CD4-positive, alpha-beta memory T cell (primary cell): ENCODE data around the gene MRPS35. TPM values are rescaled to one million over a fixed set of nuclear protein-coding genes. Genes with fewer than 3 reads are reported as not detected.
A peak's percentile ranks its signal among the peaks of the same experiment; 100 is the strongest.

Experiments used
- CTCF ChIA-PET: fragments of 350-600 bp; sonication (Branson Sonifier 250); formaldehyde crosslinking; loops from one replicate; lab custom pipeline; 2021; ENCODE audit warnings: inconsistent platforms; ENCODE audit not compliant: partially characterized antibody; lab: Charles Lee
- POLR2A ChIA-PET: fragments of 350-600 bp; sonication (Branson Sonifier 250); formaldehyde crosslinking; loops from one replicate; lab custom pipeline; 2021; ENCODE audit not compliant: partially characterized antibody; lab: Charles Lee
- DNase-seq, 5 donors: peaks; one replicate each; pipeline versions ENCODE4 v3.0.0 to v3.0.0-alpha.2; 2020 to 2022; ENCODE audit warnings: mixed read lengths in 1 of 5
- H3K27ac ChIP-seq: one replicate; pipeline ENCODE4 v1.7.0; 2013; ENCODE audit warnings: low read depth, low read length
- H3K27me3 ChIP-seq: 2 replicates; pipeline ENCODE4 v1.7.0; 2013; ENCODE audit warnings: mild to moderate bottlenecking, low read length, moderate library complexity; ENCODE audit not compliant: insufficient read depth
- H3K36me3 ChIP-seq: 2 replicates; pipeline ENCODE4 v1.7.0; 2013; ENCODE audit warnings: mild to moderate bottlenecking, low read length, moderate library complexity; ENCODE audit not compliant: insufficient read depth
- H3K4me1 ChIP-seq: 2 replicates; pipeline ENCODE4 v1.7.0; 2013; ENCODE audit warnings: mild to moderate bottlenecking, low read length, moderate library complexity; ENCODE audit not compliant: insufficient read depth
- H3K4me3 ChIP-seq, 2 donors: one replicate each; pipeline ENCODE4 v1.7.0; 2013; ENCODE audit warnings: low read length in 2 of 2, mild to moderate bottlenecking in 1 of 2
- H3K9me3 ChIP-seq, 2 donors: one replicate each; pipeline ENCODE4 v1.7.0; 2013; ENCODE audit warnings: low read length in 2 of 2, control low read depth in 1 of 2; ENCODE audit not compliant: control insufficient read depth in 1 of 2
- H3K27ac Mint-ChIP-seq, 7 donors: one replicate each; pipeline ENCODE4 v1.8.0; 2020 to 2021; ENCODE audit warnings: mixed read lengths in 7 of 7, mild to moderate bottlenecking in 6 of 7, inconsistent platforms in 3 of 7, moderate library complexity in 3 of 7
- H3K27me3 Mint-ChIP-seq, 2 donors: one replicate each; pipeline ENCODE4 v1.8.0; 2020 to 2021; ENCODE audit warnings: mixed read lengths in 2 of 2
- H3K36me3 Mint-ChIP-seq, 2 donors: one replicate each; pipeline ENCODE4 v1.8.0; 2020 to 2021; ENCODE audit warnings: mixed read lengths in 2 of 2, inconsistent platforms in 1 of 2, mild to moderate bottlenecking in 1 of 2
- H3K4me1 Mint-ChIP-seq, 4 donors: one replicate each; pipeline ENCODE4 v1.8.0; 2020 to 2021; ENCODE audit warnings: mixed read lengths in 4 of 4, mild to moderate bottlenecking in 1 of 4
- H3K4me3 Mint-ChIP-seq, 8 donors: one replicate each; pipeline ENCODE4 v1.8.0; 2020 to 2021; ENCODE audit warnings: mixed read lengths in 8 of 8, mild to moderate bottlenecking in 7 of 8, moderate library complexity in 6 of 8, inconsistent platforms in 3 of 8
- H3K9me3 Mint-ChIP-seq, 8 donors: one replicate each; pipeline ENCODE4 v1.8.0; 2020 to 2021; ENCODE audit warnings: mixed read lengths in 8 of 8, mild to moderate bottlenecking in 5 of 8, inconsistent platforms in 3 of 8, moderate library complexity in 1 of 8
- intact Hi-C: fragments of 100-400 bp; cut with micrococcal nuclease; formaldehyde crosslinking; loops from one replicate; pipeline ENCODE4 v1.15.1; 2023
- polyA plus RNA-seq, 2 donors: library from polyadenylated mRNA; unstranded; fragments of 300-500 nt; fragmentation: Illumina TruSeq; gene quantifications; one replicate each; pipeline ENCODE4 v1.2.3, GENCODE V29; 2021
- total RNA-seq, 2 experiments: library from RNA; stranded (reverse); gene quantifications; one replicate each; pipeline ENCODE4 v1.2.3, GENCODE V29; 2021

MRPS35 gene
- total and polyA plus RNA-seq, 4 experiments from 2014 or later: 20.3 to 69.8 (median 41.2) TPM

GRCh38 chr12:27771481-27772327 lies 61.1 kb downstream of the MRPS35 start:
- peak overlapping the region in 1 of 7 donors; percentile 9 for H3K27ac Mint-ChIP-seq
- DNase-seq: no peak
- no peaks in the 10 kb centered on the region for H3K9me3 Mint-ChIP-seq
- intact Hi-C loops: no loop called here
- peaks cover 0 to 2% (median 0%) of the 10 kb centered on the region in 4 donors for H3K4me1 Mint-ChIP-seq
- ChIA-PET CTCF (no interaction called here), POLR2A (no interaction called here)
- H3K27ac ChIP-seq: no peak overlapping the region
- H3K27me3 Mint-ChIP-seq: no peaks in the 10 kb centered on the region
- no peaks in the 10 kb centered on the region for H3K36me3 Mint-ChIP-seq
- no peaks in the 10 kb centered on the region for H3K4me1 ChIP-seq
- no peak overlapping the region for H3K4me3 ChIP-seq
- H3K36me3 ChIP-seq: no peaks in the 10 kb centered on the region
- no peak overlapping the region for H3K4me3 Mint-ChIP-seq
- H3K27me3 ChIP-seq: no peaks in the 10 kb centered on the region
- no peaks in the 10 kb centered on the region for H3K9me3 ChIP-seq

GRCh38 chr12:27772328-27773049 lies 61.9 kb downstream of the MRPS35 start:
- no peaks in the 10 kb centered on the region for H3K27me3 Mint-ChIP-seq
- H3K4me1 ChIP-seq: no peaks in the 10 kb centered on the region
- peaks cover 0 to 2% (median 0%) of the 10 kb centered on the region in 4 donors for H3K4me1 Mint-ChIP-seq
- no peak for DNase-seq
- POLR2A ChIA-PET: no interaction called here
- no peak overlapping the region for H3K4me3 ChIP-seq
- H3K9me3 Mint-ChIP-seq: no peaks in the 10 kb centered on the region
- H3K27me3 ChIP-seq: no peaks in the 10 kb centered on the region
- intact Hi-C loops: no loop called here
- H3K9me3 ChIP-seq: no peaks in the 10 kb centered on the region
- peak overlapping the region in 1 of 7 donors; percentile 22 for H3K27ac Mint-ChIP-seq
- H3K36me3 ChIP-seq: no peaks in the 10 kb centered on the region
- H3K27ac ChIP-seq: no peak overlapping the region
- no peak overlapping the region for H3K4me3 Mint-ChIP-seq
- no peaks in the 10 kb centered on the region for H3K36me3 Mint-ChIP-seq
- CTCF ChIA-PET: no interaction called here

- H3K27me3 Mint-ChIP-seq: no peaks in the 10 kb centered on the region
- Histone ChIP-seq H3K9me3 (no peaks in the 10 kb centered on the region), H3K4me1 (peaks cover 21% of the 10 kb centered on the region), H3K36me3 (no peaks in the 10 kb centered on the region), H3K4me3 (no peak overlapping the region), H3K27me3 (no peaks in the 10 kb centered on the region), H3K27ac (no peak overlapping the region)
- no peak for DNase-seq
- peaks cover 3 to 6% of the 10 kb centered on the region in 2 donors for H3K36me3 Mint-ChIP-seq
- H3K4me3 Mint-ChIP-seq: peak overlapping the region in 3 of 8 donors; percentile 13 to 58 (median 47)
- intact Hi-C loops: no loop called here
- no peaks in the 10 kb centered on the region for H3K9me3 Mint-ChIP-seq
- CTCF ChIA-PET: interaction anchor here (0.6 to 1.4 kb wide), 3 partner anchors 44 to 172 kb away, joined by 3 to 4 read pairs (median 4); no protein-coding TSS in a partner anchor
- H3K27ac Mint-ChIP-seq: peak overlapping the region in 2 of 7 donors; percentile 9 to 70
- POLR2A ChIA-PET: no interaction called here
- peaks cover 14 to 22% (median 19%) of the 10 kb centered on the region in 4 donors for H3K4me1 Mint-ChIP-seq
Measured at GRCh38 chr12:27777141-27777540, 66.5 kb downstream of the MRPS35 start.

- Histone ChIP-seq H3K4me1 (peaks cover 26% of the 10 kb centered on the region), H3K27me3 (no peaks in the 10 kb centered on the region), H3K36me3 (no peaks in the 10 kb centered on the region), H3K9me3 (no peaks in the 10 kb centered on the region), H3K27ac (no peak overlapping the region), H3K4me3 (no peak overlapping the region)
- intact Hi-C loops: no loop called here
- peaks cover 23 to 30% (median 27%) of the 10 kb centered on the region in 4 donors for H3K4me1 Mint-ChIP-seq
- no peak for DNase-seq
- peaks cover 3 to 6% of the 10 kb centered on the region in 2 donors for H3K36me3 Mint-ChIP-seq
- H3K9me3 Mint-ChIP-seq: no peaks in the 10 kb centered on the region
- peak overlapping the region in 6 of 8 donors; percentile 37 to 90 (median 70) for H3K4me3 Mint-ChIP-seq
- POLR2A ChIA-PET: no interaction called here
- CTCF ChIA-PET: no interaction called here
- H3K27me3 Mint-ChIP-seq: no peaks in the 10 kb centered on the region
- peak overlapping the region in 2 of 7 donors; percentile 52 to 82 for H3K27ac Mint-ChIP-seq
Measured at GRCh38 chr12:27778206-27778605, 67.6 kb downstream of the MRPS35 start.

GRCh38 chr12:27779416-27779919 lies 68.8 kb downstream of the MRPS35 start:
- Mint-ChIP-seq H3K27me3 (no peaks in the 10 kb centered on the region), H3K9me3 (no peaks in the 10 kb centered on the region), H3K4me1 (peaks cover 26 to 34% (median 29%) of the 10 kb centered on the region in 4 donors), H3K27ac (peak overlapping the region; percentile 82 to 97 (median 87)), H3K4me3 (peak overlapping the region; percentile 86 to 94 (median 90)), H3K36me3 (peaks cover 3 to 6% of the 10 kb centered on the region in 2 donors)
- Histone ChIP-seq H3K4me3 (peak overlapping the region; percentile 73 to 74), H3K27me3 (no peaks in the 10 kb centered on the region), H3K27ac (peak overlapping the region; percentile 62), H3K36me3 (no peaks in the 10 kb centered on the region), H3K4me1 (peaks cover 26% of the 10 kb centered on the region), H3K9me3 (no peaks in the 10 kb centered on the region)
- POLR2A ChIA-PET: interaction anchor here (1.0 to 2.6 kb wide), 8 partner anchors 11 to 947 kb away, joined by 3 to 23 read pairs (median 7); partner anchors contain the start of gene CCDC91
- peak in 2 of 5 donors; percentile 1 to 35 for DNase-seq
- CTCF ChIA-PET: interaction anchor here (1.0 to 2.0 kb wide), 3 partner anchors 11 to 46 kb away, joined by 3 to 12 read pairs (median 6); no protein-coding TSS in a partner anchor
- intact Hi-C loops: no loop called here

- Histone ChIP-seq H3K27ac (peak within 1 kb of the TSS; percentile 62), H3K4me1 (peaks cover 26% of the 10 kb centered on the region), H3K4me3 (peak within 1 kb of the TSS; percentile 73 to 74), H3K27me3 (no peaks in the 10 kb centered on the region), H3K36me3 (no peaks in the 10 kb centered on the region), H3K9me3 (no peaks in the 10 kb centered on the region)
- Mint-ChIP-seq H3K9me3 (no peaks in the 10 kb centered on the region), H3K4me1 (peaks cover 28 to 40% (median 34%) of the 10 kb centered on the region in 4 donors), H3K27me3 (no peaks in the 10 kb centered on the region), H3K4me3 (peak within 1 kb of the TSS; percentile 86 to 94 (median 90)), H3K27ac (peak within 1 kb of the TSS; percentile 84 to 97 (median 87)), H3K36me3 (peaks cover 6 to 9% of the 10 kb centered on the region in 2 donors)
- POLR2A ChIA-PET: interaction anchor here (0.6 to 2.6 kb wide), 10 partner anchors 10 to 948 kb away, joined by 3 to 23 read pairs (median 5); partner anchors contain the start of genes CCDC91 and PPFIBP1
- intact Hi-C loops: loop anchor here (1.0 to 2.0 kb wide), 2 partner anchors 41 to 69 kb away; partner anchors contain the start of gene MRPS35
- CTCF ChIA-PET: interaction anchor here (1.0 to 2.0 kb wide), 4 partner anchors 10 to 47 kb away, joined by 3 to 12 read pairs (median 4); no protein-coding TSS in a partner anchor
- DNase-seq: peak; percentile 62 to 75 (median 72)
Measured at GRCh38 chr12:27779920-27780611, 69.4 kb downstream of the MRPS35 start, which contains the start of the genes KLHL42 and MANSC4. KLHL42 (plus strand) TSS chr12:27780233; CDS start chr12:27780331, 98 bp downstream. MANSC4 (minus strand) TSS chr12:27780236; CDS start chr12:27771276, 8,960 bp downstream.
